SU-DHL-6 (cell line): ENCODE data around the gene NCKAP5.

Experiments
- CTCF ChIP-seq: fragments of 200-600 bp; sonication (generic); IDR thresholded peaks from one replicate; pipeline ENCODE4 v1.5.1; 2017; ENCODE audit warnings: antibody characterized with exemption, mild to moderate bottlenecking, low read length, moderate library complexity; ENCODE audit not compliant: insufficient read depth, poor library complexity, severe bottlenecking
- EZH2phosphoT487 ChIP-seq: fragments of 200-600 bp; sonication (generic), shearing (Covaris generic); conservative IDR thresholded peaks from 2 replicates; pipeline ENCODE4 v1.6.1; 2018; ENCODE audit warnings: mild to moderate bottlenecking, antibody characterized with exemption, low read length, moderate library complexity, mixed read lengths

GRCh38 chr2:133452146-133452545, 116.1 kb downstream of the NCKAP5 start:
- no peak for TF ChIP-seq CTCF
- TF ChIP-seq EZH2phosphoT487, result no peak
